ENCODE data around the gene SMPDL3B. TPM values are rescaled to one million over a fixed set of nuclear protein-coding genes. Genes with fewer than 3 reads are reported as not detected.

Gene SMPDL3B
- total RNA-seq, 4 donors from 2014 or later, result 0.29 TPM; not detected in 3

DNA sequence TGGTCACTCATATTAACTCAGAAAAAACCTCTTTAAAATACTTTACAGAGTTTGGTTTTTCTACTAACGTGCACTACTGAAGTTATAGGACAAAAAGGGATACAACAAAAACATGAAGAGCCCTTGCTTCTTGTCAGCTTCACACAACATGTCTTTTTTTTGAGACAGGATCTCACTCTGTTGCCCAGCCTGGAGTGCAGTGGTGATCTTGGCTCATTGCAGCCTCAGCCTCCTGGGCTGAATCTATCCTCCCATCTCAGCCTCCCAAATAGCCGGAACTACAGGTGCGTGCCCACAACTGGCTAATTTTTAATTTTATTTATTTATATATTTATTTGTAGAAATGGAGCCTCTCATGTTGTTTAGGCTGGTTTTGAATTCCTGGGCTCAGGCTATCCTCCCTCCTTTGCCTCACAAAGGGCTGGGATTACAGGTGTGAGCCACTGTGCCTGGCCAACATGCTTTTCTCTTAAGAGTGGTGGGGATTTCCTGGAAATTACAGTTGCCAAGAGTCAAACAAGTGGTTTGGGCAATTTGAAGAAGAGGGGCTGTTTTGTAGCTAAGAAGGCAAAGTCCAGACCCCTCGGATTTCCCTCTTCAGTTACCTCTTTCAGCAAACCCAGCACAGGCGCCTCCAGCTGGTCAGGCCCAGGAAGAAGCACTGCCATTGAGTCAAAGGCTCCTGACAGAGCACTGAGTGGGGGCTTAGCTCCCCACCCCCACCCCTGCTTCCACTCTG is 6.4 kb upstream of the SMPDL3B start:
- no peak for ATAC-seq

DNA sequence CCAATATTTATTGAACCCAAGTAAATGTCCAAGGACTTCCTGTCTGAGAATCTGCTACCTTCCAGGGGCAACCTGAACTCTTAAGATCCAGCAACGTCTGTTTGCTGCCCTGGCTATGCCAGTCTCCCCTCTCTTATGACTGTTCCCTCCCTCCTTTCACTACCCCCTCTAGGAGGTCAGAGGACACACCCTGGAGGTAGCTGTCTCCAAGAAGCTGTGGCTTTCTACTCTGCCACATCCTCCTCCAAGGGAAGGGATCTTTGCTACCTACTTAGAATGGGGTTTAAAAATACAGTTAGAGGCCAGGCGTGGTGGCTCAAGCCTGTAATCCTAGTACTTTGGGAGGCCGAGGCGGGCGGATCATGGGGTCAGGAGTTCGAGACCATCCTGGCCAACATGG is 3.6 kb upstream of the SMPDL3B start:
- in situ Hi-C loops (cut with MboI; ENCODE audit: low sequenced_read_pairs in 4 of 4) (no loop called here), intact Hi-C loops (cut with DNase I; ENCODE audit: low total_unique reads) (no loop called here)
- Histone ChIP-seq H3K27ac (no peak overlapping the region), H3K27me3 (peaks cover 0 to 12% (median 10%) of the 10 kb centered on the region in 3 donors), H3K36me3 (no peaks in the 10 kb centered on the region), H3K9me3 (no peaks in the 10 kb centered on the region), H3K4me1 (no peaks in the 10 kb centered on the region), H3K4me3 (no peak overlapping the region)
- ATAC-seq (no peak), DNase-seq (no peak)
- no peak for TF ChIP-seq POLR2A (IDR thresholded peaks at IDR 0.05)
- TF ChIP-seq, protein P1, sequence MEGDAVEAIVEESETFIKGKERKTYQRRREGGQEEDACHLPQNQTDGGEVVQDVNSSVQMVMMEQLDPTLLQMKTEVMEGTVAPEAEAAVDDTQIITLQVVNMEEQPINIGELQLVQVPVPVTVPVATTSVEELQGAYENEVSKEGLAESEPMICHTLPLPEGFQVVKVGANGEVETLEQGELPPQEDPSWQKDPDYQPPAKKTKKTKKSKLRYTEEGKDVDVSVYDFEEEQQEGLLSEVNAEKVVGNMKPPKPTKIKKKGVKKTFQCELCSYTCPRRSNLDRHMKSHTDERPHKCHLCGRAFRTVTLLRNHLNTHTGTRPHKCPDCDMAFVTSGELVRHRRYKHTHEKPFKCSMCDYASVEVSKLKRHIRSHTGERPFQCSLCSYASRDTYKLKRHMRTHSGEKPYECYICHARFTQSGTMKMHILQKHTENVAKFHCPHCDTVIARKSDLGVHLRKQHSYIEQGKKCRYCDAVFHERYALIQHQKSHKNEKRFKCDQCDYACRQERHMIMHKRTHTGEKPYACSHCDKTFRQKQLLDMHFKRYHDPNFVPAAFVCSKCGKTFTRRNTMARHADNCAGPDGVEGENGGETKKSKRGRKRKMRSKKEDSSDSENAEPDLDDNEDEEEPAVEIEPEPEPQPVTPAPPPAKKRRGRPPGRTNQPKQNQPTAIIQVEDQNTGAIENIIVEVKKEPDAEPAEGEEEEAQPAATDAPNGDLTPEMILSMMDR (IDR thresholded peaks at IDR 0.05 in 4 of 5, conservative IDR thresholded peaks at IDR 0.05 in 1 of 5), result no peak

More for the DNA sequence above, 6.4 kb upstream of the SMPDL3B start:
- no peaks in the 10 kb centered on the region for H3K36me3 ChIP-seq
- DNase-seq, result no peak
- no peaks in the 10 kb centered on the region for H3K27me3 ChIP-seq
- no peaks in the 10 kb centered on the region for H3K9me3 ChIP-seq
- TF ChIP-seq, protein P1 (IDR thresholded peaks at IDR 0.05 in 4 of 5, conservative IDR thresholded peaks at IDR 0.05 in 1 of 5), result no peak
- no peak for TF ChIP-seq POLR2A (IDR thresholded peaks at IDR 0.05)
- intact Hi-C loops (cut with DNase I; ENCODE audit: low total_unique reads), result no loop called here
- no peak overlapping the region for H3K4me3 ChIP-seq
- no peaks in the 10 kb centered on the region for H3K4me1 ChIP-seq
- in situ Hi-C loops (cut with MboI; ENCODE audit: low sequenced_read_pairs in 4 of 4), result no loop called here
- no peak overlapping the region for H3K27ac ChIP-seq

DNA sequence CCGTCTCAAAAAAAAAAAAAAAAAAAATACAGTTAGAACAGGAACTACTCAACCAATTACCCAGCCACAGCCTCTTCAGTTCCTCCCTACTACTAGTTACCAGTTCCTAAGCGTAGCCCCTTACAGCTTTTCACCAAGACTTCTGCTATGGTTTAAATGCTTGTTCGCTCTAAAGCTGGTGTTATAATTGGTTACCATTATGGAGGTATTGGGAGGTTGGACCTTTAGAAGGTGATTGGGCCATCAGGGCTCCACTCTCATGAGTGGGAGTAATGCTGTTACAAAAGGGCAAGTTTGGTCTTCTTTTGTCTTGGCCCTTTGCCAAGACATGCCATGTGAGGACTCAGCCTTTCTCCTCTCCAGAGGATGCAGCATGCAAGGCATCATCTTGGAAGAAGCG is 3.0 kb upstream of the SMPDL3B start:
- H3K4me1 ChIP-seq, result no peaks in the 10 kb centered on the region
- intact Hi-C loops (cut with DNase I; ENCODE audit: low total_unique reads), result no loop called here
- ATAC-seq (no peak), DNase-seq (no peak)
- in situ Hi-C loops (cut with MboI; ENCODE audit: low sequenced_read_pairs in 4 of 4), result no loop called here
- no peak for TF ChIP-seq POLR2A (IDR thresholded peaks at IDR 0.05)
- TF ChIP-seq, protein P1 (IDR thresholded peaks at IDR 0.05 in 4 of 5, conservative IDR thresholded peaks at IDR 0.05 in 1 of 5), result no peak
- no peak overlapping the region for H3K27ac ChIP-seq
- no peak overlapping the region for H3K4me3 ChIP-seq
- H3K9me3 ChIP-seq, result no peaks in the 10 kb centered on the region
- H3K36me3 ChIP-seq, result no peaks in the 10 kb centered on the region
- peaks cover 0 to 12% (median 10%) of the 10 kb centered on the region in 3 donors for H3K27me3 ChIP-seq

DNA sequence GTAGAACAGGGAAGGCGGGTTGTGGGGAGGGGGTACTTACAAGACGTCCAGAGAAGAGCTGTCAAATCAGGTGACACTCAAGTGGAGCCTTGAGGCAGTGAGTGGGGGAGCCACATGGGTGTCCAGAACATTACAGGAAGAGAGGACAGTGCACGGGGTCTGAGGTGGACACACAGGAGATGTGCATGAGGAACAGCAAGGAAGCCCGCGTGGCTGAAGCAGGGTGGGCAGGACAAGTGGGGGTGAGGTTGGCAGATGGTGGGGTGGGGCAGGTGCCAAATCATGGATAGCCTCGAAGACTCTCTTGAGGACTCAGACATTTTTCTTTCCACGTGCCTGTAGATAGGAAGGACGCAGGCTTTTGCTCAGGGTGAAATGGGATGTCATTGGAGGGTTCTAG is 921 bp downstream of the SMPDL3B start:
- Histone ChIP-seq H3K4me1 (no peaks in the 10 kb centered on the region), H3K4me3 (no peak overlapping the region), H3K27me3 (peaks cover 0 to 12% (median 10%) of the 10 kb centered on the region in 3 donors), H3K27ac (no peak overlapping the region), H3K36me3 (no peaks in the 10 kb centered on the region), H3K9me3 (no peaks in the 10 kb centered on the region)
- in situ Hi-C loops (cut with MboI; ENCODE audit: low sequenced_read_pairs in 4 of 4) (no loop called here), intact Hi-C loops (cut with DNase I; ENCODE audit: low total_unique reads) (no loop called here)
- ATAC-seq, result no peak
- no peak for DNase-seq
- no peak for TF ChIP-seq POLR2A (IDR thresholded peaks at IDR 0.05)
- TF ChIP-seq, protein P1 (IDR thresholded peaks at IDR 0.05 in 4 of 5, conservative IDR thresholded peaks at IDR 0.05 in 1 of 5), result no peak
